OCI-LY1 (cell line): ENCODE measurements around the gene FARS2.

ENCODE experiments used
- EZH2 ChIP-seq: fragments of 200-600 bp; sonication (generic), shearing (Covaris generic); IDR thresholded peaks from 2 replicates; pipeline ENCODE4 v1.8.0; 2017; ENCODE audit warnings: borderline replicate concordance, mixed run types, mild to moderate bottlenecking, antibody characterized with exemption, low read length, moderate library complexity, mixed read lengths
- TF ChIP-seq, protein P1 (sequence below): fragments of 200-600 bp; sonication (generic), shearing (Covaris generic); IDR thresholded peaks from 2 replicates; pipeline ENCODE4 v1.5.1; 2017; ENCODE audit warnings: mild to moderate bottlenecking, antibody characterized with exemption, low read length, moderate library complexity, mixed read lengths

GRCh38 chr6:5701174-5701573 lies 439.9 kb downstream of the FARS2 start:
- TF ChIP-seq, protein P1, sequence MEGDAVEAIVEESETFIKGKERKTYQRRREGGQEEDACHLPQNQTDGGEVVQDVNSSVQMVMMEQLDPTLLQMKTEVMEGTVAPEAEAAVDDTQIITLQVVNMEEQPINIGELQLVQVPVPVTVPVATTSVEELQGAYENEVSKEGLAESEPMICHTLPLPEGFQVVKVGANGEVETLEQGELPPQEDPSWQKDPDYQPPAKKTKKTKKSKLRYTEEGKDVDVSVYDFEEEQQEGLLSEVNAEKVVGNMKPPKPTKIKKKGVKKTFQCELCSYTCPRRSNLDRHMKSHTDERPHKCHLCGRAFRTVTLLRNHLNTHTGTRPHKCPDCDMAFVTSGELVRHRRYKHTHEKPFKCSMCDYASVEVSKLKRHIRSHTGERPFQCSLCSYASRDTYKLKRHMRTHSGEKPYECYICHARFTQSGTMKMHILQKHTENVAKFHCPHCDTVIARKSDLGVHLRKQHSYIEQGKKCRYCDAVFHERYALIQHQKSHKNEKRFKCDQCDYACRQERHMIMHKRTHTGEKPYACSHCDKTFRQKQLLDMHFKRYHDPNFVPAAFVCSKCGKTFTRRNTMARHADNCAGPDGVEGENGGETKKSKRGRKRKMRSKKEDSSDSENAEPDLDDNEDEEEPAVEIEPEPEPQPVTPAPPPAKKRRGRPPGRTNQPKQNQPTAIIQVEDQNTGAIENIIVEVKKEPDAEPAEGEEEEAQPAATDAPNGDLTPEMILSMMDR = no peak
- TF ChIP-seq EZH2 = no peak
